ENCODE data around the gene ICE1. TPM values are rescaled to one million over a fixed set of nuclear protein-coding genes. Genes with fewer than 3 reads are reported as not detected.
"Not testable (repeated sequence)": the region's sequence is repeated elsewhere in the genome, so short reads cannot be mapped to it uniquely, and the experiment has no call there.

Gene ICE1
- total RNA-seq, 2 donors from 2014 or later, result 21.0 to 25.9 TPM

DNA sequence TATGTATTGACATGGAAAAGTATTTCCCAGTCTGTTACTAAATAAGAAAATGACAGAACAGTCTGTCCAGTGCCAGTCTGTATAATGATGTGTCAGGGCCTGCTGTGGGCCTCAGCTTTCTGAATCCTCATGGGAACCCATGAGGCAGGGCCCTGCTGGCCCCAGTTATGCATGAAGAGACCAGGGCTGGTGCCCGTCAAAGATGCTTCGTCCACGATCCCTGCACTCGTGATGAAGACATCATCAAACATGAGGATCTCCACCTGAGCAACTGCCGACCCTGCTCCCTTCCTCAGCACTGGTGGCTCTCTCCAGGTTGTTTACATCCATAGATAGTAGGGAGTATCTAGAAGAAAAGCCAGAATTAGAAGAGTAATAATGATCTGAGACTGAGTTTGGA, 52.5 kb downstream of the ICE1 start:
- Histone ChIP-seq H3K27ac (no peak overlapping the region), H3K4me3 (no peak overlapping the region), H3K9me3 (no peaks in the 10 kb centered on the region), H3K27me3 (replicated peaks; ENCODE audit: insufficient read depth) (no peaks in the 10 kb centered on the region), H3K36me3 (no peaks in the 10 kb centered on the region), H3K4me1 (replicated peaks) (no peaks in the 10 kb centered on the region)
- 93% methylated on average over 5 of the region's 5 CpGs for WGBS
- TF ChIP-seq, protein P1, sequence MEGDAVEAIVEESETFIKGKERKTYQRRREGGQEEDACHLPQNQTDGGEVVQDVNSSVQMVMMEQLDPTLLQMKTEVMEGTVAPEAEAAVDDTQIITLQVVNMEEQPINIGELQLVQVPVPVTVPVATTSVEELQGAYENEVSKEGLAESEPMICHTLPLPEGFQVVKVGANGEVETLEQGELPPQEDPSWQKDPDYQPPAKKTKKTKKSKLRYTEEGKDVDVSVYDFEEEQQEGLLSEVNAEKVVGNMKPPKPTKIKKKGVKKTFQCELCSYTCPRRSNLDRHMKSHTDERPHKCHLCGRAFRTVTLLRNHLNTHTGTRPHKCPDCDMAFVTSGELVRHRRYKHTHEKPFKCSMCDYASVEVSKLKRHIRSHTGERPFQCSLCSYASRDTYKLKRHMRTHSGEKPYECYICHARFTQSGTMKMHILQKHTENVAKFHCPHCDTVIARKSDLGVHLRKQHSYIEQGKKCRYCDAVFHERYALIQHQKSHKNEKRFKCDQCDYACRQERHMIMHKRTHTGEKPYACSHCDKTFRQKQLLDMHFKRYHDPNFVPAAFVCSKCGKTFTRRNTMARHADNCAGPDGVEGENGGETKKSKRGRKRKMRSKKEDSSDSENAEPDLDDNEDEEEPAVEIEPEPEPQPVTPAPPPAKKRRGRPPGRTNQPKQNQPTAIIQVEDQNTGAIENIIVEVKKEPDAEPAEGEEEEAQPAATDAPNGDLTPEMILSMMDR (IDR thresholded peaks at IDR 0.05), result no peak
- TF ChIP-seq POLR2A (IDR thresholded peaks at IDR 0.05) (no peak), POLR2AphosphoS5 (IDR thresholded peaks at IDR 0.05) (no peak)
- intact Hi-C loops (cut with DNase I), result no loop called here
- DNase-seq (ENCODE audit: low spot score), result no peak

DNA sequence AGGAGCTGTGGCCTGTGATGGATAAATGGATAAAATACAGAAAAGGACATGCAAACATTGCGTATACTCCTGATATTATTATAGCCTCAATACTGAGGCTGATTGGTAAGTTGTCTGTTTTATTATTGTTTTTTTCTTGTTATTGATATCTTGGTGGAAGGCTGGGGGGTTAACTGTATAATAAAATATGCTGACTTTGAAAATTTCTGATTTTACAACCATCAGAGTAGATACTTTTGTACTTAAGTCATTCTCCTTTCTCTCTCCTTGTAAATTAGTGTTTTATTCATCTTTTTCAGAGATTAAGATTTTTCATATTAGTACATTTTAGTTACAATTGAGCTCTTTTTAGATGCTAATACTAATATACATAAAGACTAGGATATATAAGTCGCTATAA, 53.5 kb downstream of the ICE1 start:
- intact Hi-C loops (cut with DNase I), result no loop called here
- Histone ChIP-seq H3K27ac (no peak overlapping the region), H3K4me1 (replicated peaks) (no peaks in the 10 kb centered on the region), H3K4me3 (no peak overlapping the region), H3K9me3 (no peaks in the 10 kb centered on the region), H3K36me3 (no peaks in the 10 kb centered on the region), H3K27me3 (replicated peaks; ENCODE audit: insufficient read depth) (no peaks in the 10 kb centered on the region)
- no peak for TF ChIP-seq POLR2AphosphoS5 (IDR thresholded peaks at IDR 0.05)
- TF ChIP-seq, protein P1 (IDR thresholded peaks at IDR 0.05), result no peak
- TF ChIP-seq POLR2A (IDR thresholded peaks at IDR 0.05), result no peak
- no peak for DNase-seq (ENCODE audit: low spot score)
- 99% methylated on average over 2 of the region's 2 CpGs for WGBS

DNA sequence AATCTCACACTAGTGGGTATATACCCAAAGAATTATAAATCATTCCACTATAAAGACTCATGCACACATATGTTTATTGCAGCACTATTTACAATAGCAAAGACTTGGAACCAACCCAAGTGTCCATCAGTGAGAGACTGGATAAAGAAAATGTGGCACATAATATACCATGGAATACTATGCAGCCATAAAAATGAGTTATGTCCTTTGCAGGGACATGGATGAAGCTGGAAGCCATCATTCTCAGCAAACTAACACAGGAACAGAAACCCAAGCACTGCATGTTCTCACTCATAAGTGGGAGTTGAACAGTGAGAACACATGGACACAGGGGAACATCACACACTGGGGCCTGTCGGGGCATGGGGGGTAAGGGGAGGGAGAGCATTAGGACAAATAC, 57.1 kb downstream of the ICE1 start:
- DNase-seq (ENCODE audit: low spot score); intact Hi-C loops (cut with DNase I); H3K4me3 ChIP-seq; H3K4me1 ChIP-seq (replicated peaks); H3K27me3 ChIP-seq (replicated peaks; ENCODE audit: insufficient read depth); H3K9me3 ChIP-seq; H3K27ac ChIP-seq; H3K36me3 ChIP-seq: not testable (repeated sequence)
- WGBS, result 93% methylated on average over 1 of the region's 1 CpG

GRCh38 chr5:5480481-5481111, 58.1 kb downstream of the ICE1 start:
- Histone ChIP-seq H3K9me3 (no peaks in the 10 kb centered on the region), H3K4me1 (replicated peaks) (no peaks in the 10 kb centered on the region), H3K36me3 (no peaks in the 10 kb centered on the region), H3K4me3 (no peak overlapping the region), H3K27me3 (replicated peaks; ENCODE audit: insufficient read depth) (no peaks in the 10 kb centered on the region), H3K27ac (no peak overlapping the region)
- TF ChIP-seq POLR2AphosphoS5 (IDR thresholded peaks at IDR 0.05) (no peak), POLR2A (IDR thresholded peaks at IDR 0.05) (no peak)
- TF ChIP-seq, protein P1 (IDR thresholded peaks at IDR 0.05), result no peak
- intact Hi-C loops (cut with DNase I), result no loop called here
- no peak for DNase-seq (ENCODE audit: low spot score)
- WGBS, result 91% methylated on average over 8 of the region's 8 CpGs

GRCh38 chr5:5481206-5481605, 58.7 kb downstream of the ICE1 start:
- 79% methylated on average over 3 of the region's 3 CpGs for WGBS
- H3K4me3 ChIP-seq, result no peak overlapping the region
- no peaks in the 10 kb centered on the region for H3K9me3 ChIP-seq
- no peak for DNase-seq (ENCODE audit: low spot score)
- H3K27me3 ChIP-seq (replicated peaks; ENCODE audit: insufficient read depth), result no peaks in the 10 kb centered on the region
- no peaks in the 10 kb centered on the region for H3K4me1 ChIP-seq (replicated peaks)
- TF ChIP-seq, protein P1 (IDR thresholded peaks at IDR 0.05), result no peak
- TF ChIP-seq POLR2AphosphoS5 (IDR thresholded peaks at IDR 0.05), result no peak
- no peak for TF ChIP-seq POLR2A (IDR thresholded peaks at IDR 0.05)
- H3K36me3 ChIP-seq, result no peaks in the 10 kb centered on the region
- H3K27ac ChIP-seq, result no peak overlapping the region
- intact Hi-C loops (cut with DNase I), result no loop called here
